Immature natural killer cell (primary cell): ENCODE measurements around the gene TMF1. TPM values are rescaled to one million over a fixed set of nuclear protein-coding genes. Genes with fewer than 3 reads are reported as not detected.

ENCODE experiments used
- DNase-seq, 3 donors: peaks; one replicate each; pipeline ENCODE4 v3.0.0; 2022; ENCODE audit warnings: mixed read lengths in 1 of 3
- H3K27ac Mint-ChIP-seq, 6 donors: one replicate each; pipeline ENCODE4 v1.8.0; 2020; ENCODE audit warnings: mixed read lengths in 6 of 6, mild to moderate bottlenecking in 5 of 6, inconsistent platforms in 4 of 6, moderate library complexity in 3 of 6
- H3K27me3 Mint-ChIP-seq, 3 donors: one replicate each; pipeline ENCODE4 v1.8.0; 2020 to 2021; ENCODE audit warnings: low read depth in 3 of 3, mild to moderate bottlenecking in 3 of 3, mixed read lengths in 3 of 3, moderate library complexity in 3 of 3, inconsistent platforms in 1 of 3
- H3K36me3 Mint-ChIP-seq, 3 donors: one replicate each; pipeline ENCODE4 v1.8.0; 2020; ENCODE audit warnings: mixed read lengths in 3 of 3, inconsistent platforms in 2 of 3, mild to moderate bottlenecking in 2 of 3
- H3K4me1 Mint-ChIP-seq, 2 donors: one replicate each; pipeline ENCODE4 v1.8.0; 2020; ENCODE audit warnings: inconsistent platforms in 2 of 2, mild to moderate bottlenecking in 2 of 2, mixed read lengths in 2 of 2, moderate library complexity in 1 of 2
- H3K4me3 Mint-ChIP-seq, 5 donors: one replicate each; pipeline ENCODE4 v1.8.0; 2020; ENCODE audit warnings: mild to moderate bottlenecking in 5 of 5, mixed read lengths in 5 of 5, inconsistent platforms in 3 of 5, moderate library complexity in 3 of 5
- H3K9me3 Mint-ChIP-seq, 6 donors: one replicate each; pipeline ENCODE4 v1.8.0; 2020; ENCODE audit warnings: mild to moderate bottlenecking in 6 of 6, mixed read lengths in 6 of 6, inconsistent platforms in 4 of 6, moderate library complexity in 3 of 6
- polyA plus RNA-seq, 3 donors: library from polyadenylated mRNA; unstranded; fragments of 300-500 nt; fragmentation: Illumina TruSeq; gene quantifications; one replicate each; pipeline ENCODE4 v1.2.3, GENCODE V29; 2021

TMF1 gene
- polyA plus RNA-seq, result 10 to 100 TPM; 18.5 to 41.0 (median 22.4) TPM

GRCh38 chr3:69051756-69052471 lies at the start of gene TMF1:
Gene TMF1, minus strand, starts transcription at chr3:69052333. Its CDS starts 247 bp downstream, at chr3:69052086.
- H3K4me3 Mint-ChIP-seq, result peak within 1 kb of the TSS; percentile 93 to 98 (median 96)
- no peaks in the 10 kb centered on the region for H3K9me3 Mint-ChIP-seq
- peaks cover 10 to 18% (median 10%) of the 10 kb centered on the region in 3 donors for H3K27me3 Mint-ChIP-seq
- peak within 1 kb of the TSS; percentile 98 for H3K27ac Mint-ChIP-seq
- peaks cover 43 to 64% of the 10 kb centered on the region in 2 donors for H3K4me1 Mint-ChIP-seq
- H3K36me3 Mint-ChIP-seq, result peaks cover 13 to 27% (median 15%) of the 10 kb centered on the region in 3 donors
- peak; percentile 97 to 98 (median 98) for DNase-seq

GRCh38 chr3:69099576-69099975 lies 47.4 kb upstream of the TMF1 start:
- no peak for DNase-seq
- H3K4me3 Mint-ChIP-seq, result no peak overlapping the region
- peak overlapping the region in 4 of 6 donors; percentile 16 to 65 (median 27) for H3K27ac Mint-ChIP-seq
- H3K27me3 Mint-ChIP-seq, result no peaks in the 10 kb centered on the region
- H3K9me3 Mint-ChIP-seq, result no peaks in the 10 kb centered on the region
- peaks cover 13 to 32% (median 14%) of the 10 kb centered on the region in 3 donors for H3K36me3 Mint-ChIP-seq
- H3K4me1 Mint-ChIP-seq, result peaks cover 72 to 91% of the 10 kb centered on the region in 2 donors

GRCh38 chr3:69097407-69098086 lies 45.4 kb upstream of the TMF1 start:
- Mint-ChIP-seq H3K36me3 (peaks cover 5 to 24% (median 13%) of the 10 kb centered on the region in 3 donors), H3K9me3 (no peaks in the 10 kb centered on the region), H3K27me3 (peaks cover 0 to 2% (median 0%) of the 10 kb centered on the region in 3 donors), H3K4me3 (peak overlapping the region in 4 of 5 donors; percentile 12 to 48 (median 23)), H3K27ac (peak overlapping the region; percentile 70 to 92 (median 74)), H3K4me1 (peaks cover 83 to 93% of the 10 kb centered on the region in 2 donors)
- no peak for DNase-seq

- H3K27ac Mint-ChIP-seq, result peak overlapping the region; percentile 74 to 93 (median 92)
- peaks cover 84 to 93% of the 10 kb centered on the region in 2 donors for H3K4me1 Mint-ChIP-seq
- peaks cover 0 to 2% (median 2%) of the 10 kb centered on the region in 3 donors for H3K27me3 Mint-ChIP-seq
- H3K9me3 Mint-ChIP-seq, result no peaks in the 10 kb centered on the region
- peak overlapping the region; percentile 33 to 73 (median 65) for H3K4me3 Mint-ChIP-seq
- peaks cover 0 to 17% (median 4%) of the 10 kb centered on the region in 3 donors for H3K36me3 Mint-ChIP-seq
- DNase-seq, result no peak
Observed at GRCh38 chr3:69096299-69096698, 44.2 kb upstream of the TMF1 start.

GRCh38 chr3:69095636-69096035 lies 43.5 kb upstream of the TMF1 start:
- Mint-ChIP-seq H3K4me1 (peaks cover 85 to 92% of the 10 kb centered on the region in 2 donors), H3K4me3 (peak overlapping the region; percentile 61 to 75 (median 70)), H3K36me3 (peaks cover 0 to 17% (median 4%) of the 10 kb centered on the region in 3 donors), H3K27me3 (peaks cover 0 to 2% (median 2%) of the 10 kb centered on the region in 3 donors), H3K9me3 (no peaks in the 10 kb centered on the region), H3K27ac (peak overlapping the region; percentile 74 to 93 (median 90))
- no peak for DNase-seq

GRCh38 chr3:69094467-69095205 lies 42.5 kb upstream of the TMF1 start:
- no peaks in the 10 kb centered on the region for H3K9me3 Mint-ChIP-seq
- peak overlapping the region; percentile 89 to 97 (median 95) for H3K27ac Mint-ChIP-seq
- DNase-seq, result no peak
- peak overlapping the region; percentile 40 to 83 (median 78) for H3K4me3 Mint-ChIP-seq
- H3K27me3 Mint-ChIP-seq, result peaks cover 0 to 2% (median 2%) of the 10 kb centered on the region in 3 donors
- peaks cover 0 to 16% (median 0%) of the 10 kb centered on the region in 3 donors for H3K36me3 Mint-ChIP-seq
- peaks cover 87 to 92% of the 10 kb centered on the region in 2 donors for H3K4me1 Mint-ChIP-seq

- H3K36me3 Mint-ChIP-seq, result peaks cover 0 to 10% (median 0%) of the 10 kb centered on the region in 3 donors
- DNase-seq, result peak; percentile 42 to 53 (median 47)
- H3K9me3 Mint-ChIP-seq, result no peaks in the 10 kb centered on the region
- H3K27me3 Mint-ChIP-seq, result peaks cover 0 to 2% (median 2%) of the 10 kb centered on the region in 3 donors
- H3K4me3 Mint-ChIP-seq, result peak overlapping the region; percentile 73 to 85 (median 83)
- H3K27ac Mint-ChIP-seq, result peak overlapping the region; percentile 89 to 97 (median 95)
- H3K4me1 Mint-ChIP-seq, result peaks cover 95 to 98% of the 10 kb centered on the region in 2 donors
Observed at GRCh38 chr3:69092030-69092516, 39.9 kb upstream of the TMF1 start.

- H3K36me3 Mint-ChIP-seq, result peaks cover 0 to 10% (median 0%) of the 10 kb centered on the region in 3 donors
Observed at GRCh38 chr3:69091389-69092029, 39.4 kb upstream of the TMF1 start.

GRCh38 chr3:69090021-69090420 lies 37.9 kb upstream of the TMF1 start:
- Mint-ChIP-seq H3K4me1 (peaks cover 85 to 89% of the 10 kb centered on the region in 2 donors), H3K27me3 (peaks cover 0 to 6% (median 2%) of the 10 kb centered on the region in 3 donors), H3K36me3 (peaks cover 0 to 10% (median 4%) of the 10 kb centered on the region in 3 donors), H3K9me3 (no peaks in the 10 kb centered on the region), H3K27ac (peak overlapping the region; percentile 80 to 89 (median 86)), H3K4me3 (peak overlapping the region in 3 of 5 donors; percentile 8 to 60 (median 27))
- no peak for DNase-seq

More at GRCh38 chr3:69091389-69092029, 39.4 kb upstream of the TMF1 start:
- H3K27me3 Mint-ChIP-seq, result peaks cover 0 to 2% (median 2%) of the 10 kb centered on the region in 3 donors
- H3K4me1 Mint-ChIP-seq, result peaks cover 91 to 95% of the 10 kb centered on the region in 2 donors
- peak overlapping the region; percentile 89 to 97 (median 95) for H3K27ac Mint-ChIP-seq
- H3K4me3 Mint-ChIP-seq, result peak overlapping the region; percentile 73 to 85 (median 83)
- H3K9me3 Mint-ChIP-seq, result no peaks in the 10 kb centered on the region
- no peak for DNase-seq

- H3K4me1 Mint-ChIP-seq, result peaks cover 83 to 89% of the 10 kb centered on the region in 2 donors
- H3K27ac Mint-ChIP-seq, result peak overlapping the region; percentile 12 to 89 (median 78)
- no peak for DNase-seq
- peaks cover 0 to 6% (median 4%) of the 10 kb centered on the region in 3 donors for H3K27me3 Mint-ChIP-seq
- H3K4me3 Mint-ChIP-seq, result peak overlapping the region; percentile 36 to 79 (median 58)
- H3K36me3 Mint-ChIP-seq, result peaks cover 0 to 10% (median 4%) of the 10 kb centered on the region in 3 donors
- no peaks in the 10 kb centered on the region for H3K9me3 Mint-ChIP-seq
Observed at GRCh38 chr3:69088063-69088462, 35.9 kb upstream of the TMF1 start.

GRCh38 chr3:69087030-69087791 lies 35.1 kb upstream of the TMF1 start:
- Mint-ChIP-seq H3K9me3 (no peaks in the 10 kb centered on the region), H3K4me1 (peaks cover 84 to 89% of the 10 kb centered on the region in 2 donors), H3K27ac (peak overlapping the region in 5 of 6 donors; percentile 43 to 89 (median 76)), H3K4me3 (peak overlapping the region; percentile 52 to 79 (median 66)), H3K27me3 (peaks cover 0 to 5% (median 4%) of the 10 kb centered on the region in 3 donors), H3K36me3 (peaks cover 0 to 10% (median 4%) of the 10 kb centered on the region in 3 donors)
- DNase-seq, result no peak
